Measurements from ENCODE around the gene ASTN2.

- TF ChIP-seq POLR2A (IDR thresholded peaks at IDR 0.05; ENCODE audit: low read length) (no peak), GATA1 (IDR thresholded peaks at IDR 0.05; ENCODE audit: low read depth, low read length) (no peak)
Measured at GRCh38 chr9:116476002-116476401, 938.9 kb downstream of the ASTN2 start.

Measured in erythroblast (primary cell).